ENCODE results near the gene ZIC4. TPM values are rescaled to one million over a fixed set of nuclear protein-coding genes. Genes with fewer than 3 reads are reported as not detected.

ZIC4 gene
- total RNA-seq, 2 donors from 2014 or later: not detected

- peaks cover 0 to 8% of the 10 kb centered on the region in 2 donors for H3K9me3 ChIP-seq
- H3K4me3 ChIP-seq: no peak overlapping the region
- no peaks in the 10 kb centered on the region for H3K36me3 ChIP-seq
- DNase-seq (ENCODE audit: low spot score): no peak
- H3K27ac ChIP-seq: no peak overlapping the region
- peaks cover 0 to 31% of the 10 kb centered on the region in 2 donors for H3K4me1 ChIP-seq
- peaks cover 61 to 74% of the 10 kb centered on the region in 2 donors for H3K27me3 ChIP-seq
- TF ChIP-seq, protein P1, sequence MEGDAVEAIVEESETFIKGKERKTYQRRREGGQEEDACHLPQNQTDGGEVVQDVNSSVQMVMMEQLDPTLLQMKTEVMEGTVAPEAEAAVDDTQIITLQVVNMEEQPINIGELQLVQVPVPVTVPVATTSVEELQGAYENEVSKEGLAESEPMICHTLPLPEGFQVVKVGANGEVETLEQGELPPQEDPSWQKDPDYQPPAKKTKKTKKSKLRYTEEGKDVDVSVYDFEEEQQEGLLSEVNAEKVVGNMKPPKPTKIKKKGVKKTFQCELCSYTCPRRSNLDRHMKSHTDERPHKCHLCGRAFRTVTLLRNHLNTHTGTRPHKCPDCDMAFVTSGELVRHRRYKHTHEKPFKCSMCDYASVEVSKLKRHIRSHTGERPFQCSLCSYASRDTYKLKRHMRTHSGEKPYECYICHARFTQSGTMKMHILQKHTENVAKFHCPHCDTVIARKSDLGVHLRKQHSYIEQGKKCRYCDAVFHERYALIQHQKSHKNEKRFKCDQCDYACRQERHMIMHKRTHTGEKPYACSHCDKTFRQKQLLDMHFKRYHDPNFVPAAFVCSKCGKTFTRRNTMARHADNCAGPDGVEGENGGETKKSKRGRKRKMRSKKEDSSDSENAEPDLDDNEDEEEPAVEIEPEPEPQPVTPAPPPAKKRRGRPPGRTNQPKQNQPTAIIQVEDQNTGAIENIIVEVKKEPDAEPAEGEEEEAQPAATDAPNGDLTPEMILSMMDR (IDR thresholded peaks at IDR 0.05): no peak
Measured at GRCh38 chr3:147407498-147408187, 1.3 kb upstream of the ZIC4 start.

- TF ChIP-seq, protein P1 (IDR thresholded peaks at IDR 0.05): no peak
- DNase-seq (ENCODE audit: low spot score): no peak
- Histone ChIP-seq H3K27me3 (peaks cover 57 to 69% of the 10 kb centered on the region in 2 donors), H3K9me3 (peaks cover 0 to 3% of the 10 kb centered on the region in 2 donors), H3K4me3 (no peak overlapping the region), H3K27ac (no peak overlapping the region), H3K36me3 (no peaks in the 10 kb centered on the region), H3K4me1 (peaks cover 0 to 29% of the 10 kb centered on the region in 2 donors)
Measured at GRCh38 chr3:147407114-147407497, 763 bp upstream of the ZIC4 start.

DNA sequence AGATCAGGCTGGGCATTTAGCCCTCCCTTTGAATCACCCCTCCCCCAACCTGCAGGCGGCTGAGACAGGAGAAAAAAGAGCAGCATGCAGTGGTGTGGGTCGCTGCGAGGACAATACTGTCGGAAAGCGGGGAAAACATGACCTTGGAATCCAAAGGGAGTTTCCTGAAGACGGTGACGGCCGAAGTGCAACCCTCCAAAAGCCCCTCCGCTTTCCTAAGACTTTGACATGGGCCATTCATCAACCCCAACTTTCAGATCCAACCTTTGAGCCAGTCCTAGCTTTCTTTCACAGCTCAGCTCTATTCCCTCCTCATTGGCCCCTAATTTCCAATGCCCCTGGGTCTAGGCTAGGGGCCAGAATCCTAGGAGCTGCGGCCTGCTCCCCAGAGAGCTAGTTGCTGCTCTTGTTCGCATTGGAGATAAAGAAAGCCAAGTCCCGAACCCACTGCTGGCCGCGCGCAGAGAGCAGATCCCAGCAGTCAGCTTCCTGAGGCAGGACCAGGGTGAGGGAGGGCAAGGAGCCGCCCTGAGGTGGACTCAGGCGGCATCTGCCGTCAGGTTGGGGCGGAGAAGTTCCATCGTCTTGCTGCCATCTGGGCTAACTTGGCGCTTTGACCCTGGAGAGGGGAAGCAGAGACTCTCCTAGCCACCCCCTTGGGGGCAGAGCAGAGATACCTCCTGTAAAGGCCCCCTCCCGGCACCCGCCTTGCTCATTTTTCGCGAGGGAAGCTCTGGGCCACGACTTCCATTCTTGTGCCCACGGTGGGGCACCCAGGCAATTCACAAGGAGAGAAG is 914 bp downstream of the ZIC4 start:
- no peak overlapping the region for H3K4me3 ChIP-seq
- no peak for DNase-seq (ENCODE audit: low spot score)
- no peaks in the 10 kb centered on the region for H3K36me3 ChIP-seq
- H3K27ac ChIP-seq: no peak overlapping the region
- TF ChIP-seq, protein P1 (IDR thresholded peaks at IDR 0.05): no peak
- H3K9me3 ChIP-seq: no peaks in the 10 kb centered on the region
- peaks cover 44 to 55% of the 10 kb centered on the region in 2 donors for H3K27me3 ChIP-seq
- H3K4me1 ChIP-seq: peaks cover 0 to 15% of the 10 kb centered on the region in 2 donors

DNA sequence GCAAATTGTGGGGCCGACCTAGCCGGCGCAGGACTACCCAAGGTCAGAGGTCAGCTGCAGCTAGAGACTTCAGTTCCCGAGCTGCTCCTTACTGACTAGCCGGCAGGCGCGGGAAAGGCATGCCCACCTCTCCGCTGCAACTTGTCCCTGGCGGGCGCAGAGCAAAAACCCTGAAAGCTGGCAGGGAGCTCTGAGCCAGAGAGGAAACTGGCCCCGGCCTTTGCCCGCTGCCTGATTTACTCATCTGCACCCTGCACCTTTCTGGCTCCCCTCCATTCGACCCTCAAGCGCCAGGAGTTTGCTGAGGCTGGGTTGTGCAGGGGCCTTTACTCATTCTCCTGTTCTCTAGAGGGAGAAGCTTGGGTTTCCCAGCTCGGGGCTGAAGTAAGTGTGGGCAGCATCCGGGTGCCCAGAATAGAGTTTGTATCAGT is 1.5 kb downstream of the ZIC4 start:
- Histone ChIP-seq H3K36me3 (no peaks in the 10 kb centered on the region), H3K27ac (no peak overlapping the region), H3K9me3 (no peaks in the 10 kb centered on the region), H3K27me3 (peaks cover 37 to 51% of the 10 kb centered on the region in 2 donors), H3K4me1 (peaks cover 0 to 9% of the 10 kb centered on the region in 2 donors), H3K4me3 (no peak overlapping the region)
- TF ChIP-seq, protein P1 (IDR thresholded peaks at IDR 0.05): no peak
- no peak for DNase-seq (ENCODE audit: low spot score)

DNA sequence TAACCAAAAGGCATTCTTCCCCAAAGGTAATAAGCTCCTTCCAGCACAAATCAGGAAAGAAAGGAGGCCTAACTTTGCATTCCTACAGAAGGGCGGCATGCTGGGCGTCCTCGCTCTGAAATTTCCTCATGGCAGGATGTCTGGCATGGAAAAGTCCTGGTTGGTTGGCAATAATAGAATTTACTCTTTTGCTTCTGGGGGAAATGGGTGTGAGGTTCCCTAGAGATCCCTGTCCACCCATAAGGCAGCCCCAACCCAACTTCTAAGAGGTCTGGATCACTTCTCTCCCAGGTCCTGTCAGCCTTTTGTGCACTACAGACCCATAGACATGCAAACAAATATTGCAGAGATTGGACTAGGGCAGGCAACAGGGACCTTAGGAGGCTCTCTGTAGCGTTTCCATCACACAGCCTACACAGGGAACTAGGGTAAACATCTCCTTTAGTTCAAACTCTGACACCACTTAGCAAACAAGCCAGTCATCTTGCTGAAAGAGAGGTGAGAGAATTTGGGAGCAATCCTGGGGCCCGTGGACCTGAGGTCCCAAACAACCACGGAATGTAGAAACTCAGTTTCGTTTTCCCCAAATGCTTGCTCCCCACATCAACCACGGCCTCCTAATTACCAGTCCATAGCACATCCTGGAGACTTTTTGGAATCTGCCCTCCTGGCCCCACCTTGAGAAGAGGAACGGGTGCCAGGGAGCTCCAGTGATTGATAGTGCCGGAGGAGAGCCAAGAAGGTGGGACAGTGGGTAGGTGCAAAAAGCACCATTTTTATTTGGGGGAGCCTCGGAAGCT is 2.1 kb downstream of the ZIC4 start:
- no peak for DNase-seq (ENCODE audit: low spot score)
- Histone ChIP-seq H3K27me3 (peaks cover 32 to 45% of the 10 kb centered on the region in 2 donors), H3K4me3 (no peak overlapping the region), H3K4me1 (peaks cover 0 to 3% of the 10 kb centered on the region in 2 donors), H3K36me3 (no peaks in the 10 kb centered on the region), H3K27ac (no peak overlapping the region), H3K9me3 (no peaks in the 10 kb centered on the region)
- TF ChIP-seq, protein P1 (IDR thresholded peaks at IDR 0.05): no peak

Data from right atrium auricular region (tissue), 2 donors.